Measurements from ENCODE around the gene NAGS. TPM values are rescaled to one million over a fixed set of nuclear protein-coding genes. Genes with fewer than 3 reads are reported as not detected.

The NAGS gene
- total and polyA plus RNA-seq, 7 donors: 0.10 to 13.5 (median 0.20) TPM; not detected in 2

Other genes with a start within 250 kb of the NAGS start
- not detected for gene SOST, start 245.8 kb upstream of the NAGS start, total RNA-seq
- gene SOST, start 245.8 kb upstream of the NAGS start, polyA plus RNA-seq: not detected
- 100 to 1,000 TPM; 191 to 253 (median 209) TPM for gene DUSP3, start 225.6 kb upstream of the NAGS start, total RNA-seq
- 100 to 1,000 TPM in 2 of 3 donors, 10 to 100 TPM in 1; 90.1 to 250 (median 170) TPM for gene DUSP3, start 225.6 kb upstream of the NAGS start, polyA plus RNA-seq
- gene CFAP97D1, start 224.2 kb upstream of the NAGS start, total RNA-seq: not detected
- gene CFAP97D1, start 224.2 kb upstream of the NAGS start, polyA plus RNA-seq: under 1 TPM in 2 of 3 donors, not detected in 1; 0.01 to 0.17 TPM
- 1 to 10 TPM; 1.4 to 2.0 (median 1.5) TPM for gene MPP3, start 171.5 kb upstream of the NAGS start, total RNA-seq
- 1 to 10 TPM; 1.0 to 1.6 (median 1.4) TPM for gene MPP3, start 171.5 kb upstream of the NAGS start, polyA plus RNA-seq
- 10 to 100 TPM in 2 of 4 donors, 1 to 10 TPM in 2; 6.9 to 11.5 (median 10.2) TPM for gene CD300LG, start 157.4 kb upstream of the NAGS start, total RNA-seq
- gene CD300LG, start 157.4 kb upstream of the NAGS start, polyA plus RNA-seq: 10 to 100 TPM in 2 of 3 donors, 1 to 10 TPM in 1; 5.4 to 21.7 (median 14.7) TPM
- gene MPP2, start 97.1 kb upstream of the NAGS start, total RNA-seq: 1 to 10 TPM in 1 of 4 donors, under 1 TPM in 3; 0.42 to 1.6 (median 0.62) TPM
- gene MPP2, start 97.1 kb upstream of the NAGS start, polyA plus RNA-seq: under 1 TPM; 0.19 to 0.38 (median 0.21) TPM
- gene PPY, start 62.1 kb upstream of the NAGS start, total RNA-seq: not detected
- gene PPY, start 62.1 kb upstream of the NAGS start, polyA plus RNA-seq: not detected
- gene PYY, start 50.7 kb upstream of the NAGS start, total RNA-seq: not detected
- gene PYY, start 50.7 kb upstream of the NAGS start, polyA plus RNA-seq: not detected
- 10 to 100 TPM; 13.2 to 25.4 (median 18.3) TPM for gene TMEM101, start 10.3 kb downstream of the NAGS start, total RNA-seq
- gene TMEM101, start 10.3 kb downstream of the NAGS start, polyA plus RNA-seq: 10 to 100 TPM; 22.2 to 52.6 (median 42.4) TPM
- gene LSM12, start 62.0 kb downstream of the NAGS start, total RNA-seq: 10 to 100 TPM; 39.6 to 65.9 (median 52.9) TPM
- 10 to 100 TPM; 42.7 to 52.9 (median 47.9) TPM for gene LSM12, start 62.0 kb downstream of the NAGS start, polyA plus RNA-seq
- gene G6PC3, start 66.1 kb downstream of the NAGS start, total RNA-seq: 10 to 100 TPM; 27.7 to 43.3 (median 37.6) TPM
- 10 to 100 TPM; 43.9 to 72.9 (median 61.0) TPM for gene G6PC3, start 66.1 kb downstream of the NAGS start, polyA plus RNA-seq
- 10 to 100 TPM; 24.4 to 75.6 (median 61.2) TPM for gene HDAC5, start 119.0 kb downstream of the NAGS start, total RNA-seq
- gene HDAC5, start 119.0 kb downstream of the NAGS start, polyA plus RNA-seq: 10 to 100 TPM in 2 of 3 donors, 1 to 10 TPM in 1; 8.8 to 35.8 (median 30.2) TPM
- 1 to 10 TPM in 1 of 4 donors, under 1 TPM in 3; 0.25 to 1.1 (median 0.39) TPM for gene HROB, start 137.3 kb downstream of the NAGS start, total RNA-seq
- under 1 TPM; 0.53 to 0.77 (median 0.65) TPM for gene HROB, start 137.3 kb downstream of the NAGS start, polyA plus RNA-seq
- 10 to 100 TPM; 17.0 to 43.4 (median 26.1) TPM for gene ASB16, start 166.1 kb downstream of the NAGS start, total RNA-seq
- gene ASB16, start 166.1 kb downstream of the NAGS start, polyA plus RNA-seq: 10 to 100 TPM in 1 of 3 donors, 1 to 10 TPM in 2; 1.1 to 16.5 (median 9.9) TPM
- gene TMUB2, start 182.3 kb downstream of the NAGS start, total RNA-seq: 10 to 100 TPM; 14.1 to 20.9 (median 20.3) TPM
- 10 to 100 TPM; 22.8 to 44.4 (median 34.7) TPM for gene TMUB2, start 182.3 kb downstream of the NAGS start, polyA plus RNA-seq
- gene ATXN7L3, start 195.3 kb downstream of the NAGS start, total RNA-seq: 10 to 100 TPM; 25.6 to 42.6 (median 38.8) TPM
- 10 to 100 TPM; 20.4 to 35.1 (median 21.8) TPM for gene ATXN7L3, start 195.3 kb downstream of the NAGS start, polyA plus RNA-seq
- gene UBTF, start 215.1 kb downstream of the NAGS start, total RNA-seq: 10 to 100 TPM; 42.3 to 67.5 (median 49.9) TPM
- 10 to 100 TPM; 36.0 to 49.4 (median 36.1) TPM for gene UBTF, start 215.1 kb downstream of the NAGS start, polyA plus RNA-seq